Transverse colon (tissue), 4 donors: Measurements from ENCODE around the gene BMP8B.

Experiments used
- EP300 ChIP-seq: sonication (generic); formaldehyde crosslinking; IDR thresholded peaks from one replicate; pipeline ENCODE4 v1.6.1; 2017; ENCODE audit warnings: antibody characterized with exemption, low read depth
- POLR2A ChIP-seq: fragments of 450-650 bp; IDR thresholded peaks from one replicate; pipeline ENCODE4 v1.6.1; 2016; ENCODE audit warnings: antibody characterized with exemption, mild to moderate bottlenecking, moderate library complexity
- POLR2AphosphoS5 ChIP-seq, 3 donors: sonication (generic); formaldehyde crosslinking; IDR thresholded peaks; one replicate each; pipeline ENCODE4 v1.6.1; 2016; ENCODE audit warnings: antibody characterized with exemption in 3 of 3
- TF ChIP-seq, protein P1 (sequence below), 5 experiments: fragments of 200-600 bp in 3 of 5; fragments of 450-650 bp in 2 of 5; sonication (generic) in 3 of 5; IDR thresholded peaks; 1 replicate in 2 of 5; 2 replicates in 3 of 5; pipeline ENCODE4 v1.5.1; 2016 to 2017; ENCODE audit warnings: antibody characterized with exemption in 5 of 5, inconsistent platforms in 3 of 5, mild to moderate bottlenecking in 2 of 5, moderate library complexity in 1 of 5

GRCh38 chr1:39835110-39835509 lies 46.4 kb upstream of the BMP8B start:
- no peak for TF ChIP-seq POLR2A
- TF ChIP-seq, protein P1, sequence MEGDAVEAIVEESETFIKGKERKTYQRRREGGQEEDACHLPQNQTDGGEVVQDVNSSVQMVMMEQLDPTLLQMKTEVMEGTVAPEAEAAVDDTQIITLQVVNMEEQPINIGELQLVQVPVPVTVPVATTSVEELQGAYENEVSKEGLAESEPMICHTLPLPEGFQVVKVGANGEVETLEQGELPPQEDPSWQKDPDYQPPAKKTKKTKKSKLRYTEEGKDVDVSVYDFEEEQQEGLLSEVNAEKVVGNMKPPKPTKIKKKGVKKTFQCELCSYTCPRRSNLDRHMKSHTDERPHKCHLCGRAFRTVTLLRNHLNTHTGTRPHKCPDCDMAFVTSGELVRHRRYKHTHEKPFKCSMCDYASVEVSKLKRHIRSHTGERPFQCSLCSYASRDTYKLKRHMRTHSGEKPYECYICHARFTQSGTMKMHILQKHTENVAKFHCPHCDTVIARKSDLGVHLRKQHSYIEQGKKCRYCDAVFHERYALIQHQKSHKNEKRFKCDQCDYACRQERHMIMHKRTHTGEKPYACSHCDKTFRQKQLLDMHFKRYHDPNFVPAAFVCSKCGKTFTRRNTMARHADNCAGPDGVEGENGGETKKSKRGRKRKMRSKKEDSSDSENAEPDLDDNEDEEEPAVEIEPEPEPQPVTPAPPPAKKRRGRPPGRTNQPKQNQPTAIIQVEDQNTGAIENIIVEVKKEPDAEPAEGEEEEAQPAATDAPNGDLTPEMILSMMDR (IDR thresholded peaks at IDR 0.05), result no peak
- TF ChIP-seq POLR2AphosphoS5 (IDR thresholded peaks at IDR 0.05), result no peak
- no peak for TF ChIP-seq EP300
